Measurements from ENCODE around the gene TGFB1. TPM values are rescaled to one million over a fixed set of nuclear protein-coding genes. Genes with fewer than 3 reads are reported as not detected.

TGFB1 gene
- total RNA-seq, 1 donor from 2014 or later, result 244 TPM

DNA sequence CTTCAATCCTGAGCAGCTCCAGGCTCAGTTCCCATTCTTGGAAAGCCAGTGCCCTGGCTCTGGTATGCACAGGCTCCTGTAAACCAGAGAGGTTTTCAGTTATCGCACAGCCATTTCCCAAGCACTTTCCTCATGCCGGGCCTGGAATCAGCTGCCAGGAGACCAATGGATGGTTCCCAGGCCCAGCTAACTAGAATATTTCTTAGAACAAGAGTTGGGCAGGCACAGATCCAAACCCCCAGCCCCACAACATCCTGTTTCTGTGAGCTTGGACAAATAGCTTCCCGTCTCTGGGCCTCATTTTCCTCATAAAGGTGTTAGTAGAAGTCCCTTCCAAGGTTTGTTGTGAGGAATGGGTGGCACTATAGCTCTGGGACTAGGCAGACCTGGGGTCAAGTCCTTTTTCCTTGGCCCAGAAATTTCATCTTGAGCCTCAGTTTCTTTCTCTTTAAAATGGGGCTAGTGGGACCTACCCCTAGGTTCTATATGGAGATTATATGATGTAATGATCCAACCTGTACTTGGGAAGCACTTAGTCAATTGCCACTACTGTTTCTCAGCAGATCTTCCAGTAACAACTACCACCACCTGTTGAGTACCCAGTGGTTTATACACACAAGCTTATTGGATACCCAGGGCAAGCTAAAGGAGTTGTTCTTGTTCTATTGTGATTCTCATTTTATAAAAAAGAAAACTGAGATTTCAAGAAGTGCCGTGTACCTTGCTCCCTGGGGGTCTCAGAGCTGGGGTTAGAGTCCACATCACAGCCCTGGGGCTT, 48.8 kb downstream of the TGFB1 start:
- H3K27ac Mint-ChIP-seq (ENCODE audit: unreplicated experiment), result peak overlapping the region; percentile 31
- no peak overlapping the region for H3K4me3 Mint-ChIP-seq (ENCODE audit: unreplicated experiment)
- peaks cover 44% of the 10 kb centered on the region for H3K36me3 Mint-ChIP-seq (ENCODE audit: unreplicated experiment)
- H3K4me1 Mint-ChIP-seq (ENCODE audit: unreplicated experiment), result peaks cover 22% of the 10 kb centered on the region
- TF ChIP-seq, protein P1, sequence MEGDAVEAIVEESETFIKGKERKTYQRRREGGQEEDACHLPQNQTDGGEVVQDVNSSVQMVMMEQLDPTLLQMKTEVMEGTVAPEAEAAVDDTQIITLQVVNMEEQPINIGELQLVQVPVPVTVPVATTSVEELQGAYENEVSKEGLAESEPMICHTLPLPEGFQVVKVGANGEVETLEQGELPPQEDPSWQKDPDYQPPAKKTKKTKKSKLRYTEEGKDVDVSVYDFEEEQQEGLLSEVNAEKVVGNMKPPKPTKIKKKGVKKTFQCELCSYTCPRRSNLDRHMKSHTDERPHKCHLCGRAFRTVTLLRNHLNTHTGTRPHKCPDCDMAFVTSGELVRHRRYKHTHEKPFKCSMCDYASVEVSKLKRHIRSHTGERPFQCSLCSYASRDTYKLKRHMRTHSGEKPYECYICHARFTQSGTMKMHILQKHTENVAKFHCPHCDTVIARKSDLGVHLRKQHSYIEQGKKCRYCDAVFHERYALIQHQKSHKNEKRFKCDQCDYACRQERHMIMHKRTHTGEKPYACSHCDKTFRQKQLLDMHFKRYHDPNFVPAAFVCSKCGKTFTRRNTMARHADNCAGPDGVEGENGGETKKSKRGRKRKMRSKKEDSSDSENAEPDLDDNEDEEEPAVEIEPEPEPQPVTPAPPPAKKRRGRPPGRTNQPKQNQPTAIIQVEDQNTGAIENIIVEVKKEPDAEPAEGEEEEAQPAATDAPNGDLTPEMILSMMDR (IDR thresholded peaks at IDR 0.05), result no peak
- no peaks in the 10 kb centered on the region for H3K27me3 Mint-ChIP-seq (ENCODE audit: unreplicated experiment)
- H3K9me3 Mint-ChIP-seq (ENCODE audit: unreplicated experiment), result no peaks in the 10 kb centered on the region
- DNase-seq (ENCODE audit: extremely low spot score, unreplicated experiment), result no peak

DNA sequence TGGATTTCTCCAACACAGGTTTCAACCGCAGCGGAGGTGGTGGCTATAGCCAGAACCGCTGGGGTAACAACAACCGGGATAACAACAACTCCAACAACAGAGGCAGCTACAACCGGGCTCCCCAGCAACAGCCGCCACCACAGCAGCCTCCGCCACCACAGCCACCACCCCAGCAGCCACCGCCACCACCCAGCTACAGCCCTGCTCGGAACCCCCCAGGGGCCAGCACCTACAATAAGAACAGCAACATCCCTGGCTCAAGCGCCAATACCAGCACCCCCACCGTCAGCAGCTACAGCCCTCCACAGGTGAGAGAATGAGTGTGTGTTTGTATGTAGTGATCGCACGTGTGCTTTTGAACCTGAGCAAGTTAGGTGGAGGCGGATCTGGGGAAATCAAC, 49.8 kb downstream of the TGFB1 start:
- Mint-ChIP-seq H3K9me3 (ENCODE audit: unreplicated experiment) (no peaks in the 10 kb centered on the region), H3K27me3 (ENCODE audit: unreplicated experiment) (no peaks in the 10 kb centered on the region), H3K27ac (ENCODE audit: unreplicated experiment) (no peak overlapping the region), H3K4me3 (ENCODE audit: unreplicated experiment) (no peak overlapping the region), H3K4me1 (ENCODE audit: unreplicated experiment) (peaks cover 25% of the 10 kb centered on the region), H3K36me3 (ENCODE audit: unreplicated experiment) (peaks cover 44% of the 10 kb centered on the region)
- DNase-seq (ENCODE audit: extremely low spot score, unreplicated experiment), result no peak
- TF ChIP-seq, protein P1 (IDR thresholded peaks at IDR 0.05), result no peak

DNA sequence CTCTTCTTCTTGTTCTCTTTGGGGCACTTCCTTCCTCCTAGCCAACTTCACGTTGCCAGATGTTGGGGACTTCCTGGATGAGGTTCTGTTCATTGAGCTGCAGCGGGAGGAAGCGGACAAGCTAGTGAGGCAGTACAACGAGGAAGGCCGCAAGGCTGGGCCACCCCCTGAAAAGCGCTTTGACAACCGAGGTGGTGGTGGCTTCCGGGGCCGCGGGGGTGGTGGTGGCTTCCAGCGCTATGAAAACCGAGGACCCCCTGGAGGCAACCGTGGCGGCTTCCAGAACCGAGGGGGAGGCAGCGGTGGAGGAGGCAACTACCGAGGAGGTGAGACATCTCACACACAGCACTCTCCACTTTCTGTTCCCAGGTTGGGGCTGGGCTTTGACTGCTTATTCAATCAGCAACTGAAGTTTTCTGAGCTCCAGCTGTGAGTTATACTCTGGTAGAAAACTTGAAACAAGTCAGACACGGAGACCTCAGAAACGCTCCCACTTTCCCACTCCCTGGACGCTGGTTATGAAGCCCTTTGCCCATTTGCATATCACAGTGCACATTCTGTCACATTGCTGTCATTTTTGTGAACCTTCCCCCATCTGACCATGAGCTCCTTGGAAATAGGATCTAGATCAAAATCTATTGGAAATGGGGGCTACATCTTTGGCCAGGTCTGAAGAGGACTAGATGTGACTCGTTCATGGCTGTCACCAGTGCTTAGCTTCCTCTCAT, 50.9 kb downstream of the TGFB1 start:
- TF ChIP-seq, protein P1 (IDR thresholded peaks at IDR 0.05), result no peak
- Mint-ChIP-seq H3K9me3 (ENCODE audit: unreplicated experiment) (no peaks in the 10 kb centered on the region), H3K36me3 (ENCODE audit: unreplicated experiment) (peaks cover 46% of the 10 kb centered on the region), H3K4me1 (ENCODE audit: unreplicated experiment) (peaks cover 26% of the 10 kb centered on the region), H3K27ac (ENCODE audit: unreplicated experiment) (no peak overlapping the region), H3K27me3 (ENCODE audit: unreplicated experiment) (no peaks in the 10 kb centered on the region), H3K4me3 (ENCODE audit: unreplicated experiment) (no peak overlapping the region)
- DNase-seq (ENCODE audit: extremely low spot score, unreplicated experiment), result no peak

DNA sequence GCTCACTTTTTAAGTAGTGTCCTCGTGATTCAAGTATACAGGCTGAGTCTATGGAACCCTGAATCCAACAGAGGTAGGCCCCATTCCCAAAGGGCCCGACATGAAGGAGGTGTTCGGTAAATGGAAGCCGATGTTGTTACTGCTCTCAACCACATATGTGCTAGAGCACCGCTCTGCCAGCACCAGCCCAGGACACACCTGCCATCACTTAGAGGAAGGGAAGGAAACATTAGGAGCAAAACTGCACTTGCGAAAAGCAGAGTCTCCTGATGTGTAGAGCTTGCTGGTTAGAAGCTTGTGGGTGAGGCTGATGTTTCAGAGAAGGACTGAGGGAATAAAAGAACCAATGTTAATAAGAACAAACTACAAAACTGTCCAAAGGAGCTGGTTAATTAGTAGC, 53.2 kb downstream of the TGFB1 start:
- Mint-ChIP-seq H3K36me3 (ENCODE audit: unreplicated experiment) (peaks cover 58% of the 10 kb centered on the region), H3K27ac (ENCODE audit: unreplicated experiment) (peak overlapping the region; percentile 98), H3K27me3 (ENCODE audit: unreplicated experiment) (no peaks in the 10 kb centered on the region), H3K4me3 (ENCODE audit: unreplicated experiment) (no peak overlapping the region), H3K4me1 (ENCODE audit: unreplicated experiment) (peaks cover 36% of the 10 kb centered on the region), H3K9me3 (ENCODE audit: unreplicated experiment) (no peaks in the 10 kb centered on the region)
- TF ChIP-seq, protein P1 (IDR thresholded peaks at IDR 0.05), result no peak
- DNase-seq (ENCODE audit: extremely low spot score, unreplicated experiment), result no peak

DNA sequence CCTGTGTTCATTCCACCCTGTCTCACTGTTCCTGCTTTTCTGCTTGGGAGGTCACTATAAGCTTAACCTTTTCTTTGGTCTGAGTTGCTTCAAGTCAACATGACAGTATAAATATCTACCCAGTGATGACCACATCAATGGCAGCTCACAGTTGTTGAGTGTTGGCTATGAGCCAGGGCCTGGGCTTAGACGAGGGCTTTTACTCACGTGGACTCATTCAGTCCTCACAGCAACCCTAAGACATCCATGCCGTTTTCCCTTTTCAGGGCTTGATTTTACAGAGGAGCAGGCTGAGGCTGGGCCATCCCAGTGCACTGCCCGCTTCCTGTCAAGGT, 54.0 kb downstream of the TGFB1 start:
- DNase-seq (ENCODE audit: extremely low spot score, unreplicated experiment), result no peak
- H3K27me3 Mint-ChIP-seq (ENCODE audit: unreplicated experiment), result no peaks in the 10 kb centered on the region
- H3K4me1 Mint-ChIP-seq (ENCODE audit: unreplicated experiment), result peaks cover 36% of the 10 kb centered on the region
- H3K36me3 Mint-ChIP-seq (ENCODE audit: unreplicated experiment), result peaks cover 58% of the 10 kb centered on the region
- TF ChIP-seq, protein P1 (IDR thresholded peaks at IDR 0.05), result no peak
- H3K9me3 Mint-ChIP-seq (ENCODE audit: unreplicated experiment), result no peaks in the 10 kb centered on the region
- H3K27ac Mint-ChIP-seq (ENCODE audit: unreplicated experiment), result peak overlapping the region; percentile 98
- no peak overlapping the region for H3K4me3 Mint-ChIP-seq (ENCODE audit: unreplicated experiment)

All from osteocyte (in vitro differentiated cells).